NCI-H187 (cell line): ENCODE data around the gene STX12.
"Not testable (repeated sequence)": the region's sequence is repeated elsewhere in the genome, so short reads cannot be mapped to it uniquely, and the experiment has no call there.

Source experiments
- DNase-seq, 2 experiments: peaks; one replicate each; lab custom pipeline; 2025; lab: John Stamatoyannopoulos, UW

The STX12 gene

DNA sequence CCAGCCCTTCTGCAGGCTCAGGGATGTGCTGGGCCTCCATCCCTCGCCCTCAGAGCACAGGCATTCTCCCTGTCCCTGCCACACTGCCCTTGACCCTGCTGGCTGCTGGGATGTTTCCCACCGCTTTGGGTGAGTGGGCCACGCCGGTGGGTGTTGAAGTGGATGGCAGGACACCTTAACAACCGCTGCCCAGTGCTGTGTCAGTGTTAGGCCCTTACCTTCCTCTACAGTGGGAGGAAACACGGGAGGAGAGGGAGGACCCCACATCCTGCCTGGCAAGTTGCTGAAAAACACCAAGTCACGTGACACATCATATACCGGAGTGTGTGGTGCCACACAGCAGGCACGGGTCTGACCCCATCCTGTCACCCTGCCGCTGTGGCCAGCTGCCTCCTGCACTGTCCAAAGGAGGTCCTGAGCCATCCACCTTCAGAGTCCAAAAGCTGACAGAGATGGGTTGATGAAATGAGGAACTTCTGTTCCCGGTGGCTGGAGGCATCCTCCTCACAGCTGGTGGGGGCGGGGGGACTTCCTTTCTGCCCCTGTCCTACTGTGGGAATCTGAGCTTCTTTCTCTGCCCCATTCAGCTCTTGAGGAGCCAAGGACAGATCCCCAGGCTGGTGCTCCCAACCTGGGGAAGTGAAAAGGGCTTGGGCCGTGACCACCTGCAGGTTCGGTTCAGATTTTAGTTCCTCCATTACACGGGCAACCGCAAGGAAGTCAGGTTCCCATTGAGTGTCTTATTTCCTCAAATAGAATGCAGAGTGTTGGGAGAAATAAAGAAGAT lies 96.1 kb downstream of the STX12 start:
- DNase-seq = no peak

DNA sequence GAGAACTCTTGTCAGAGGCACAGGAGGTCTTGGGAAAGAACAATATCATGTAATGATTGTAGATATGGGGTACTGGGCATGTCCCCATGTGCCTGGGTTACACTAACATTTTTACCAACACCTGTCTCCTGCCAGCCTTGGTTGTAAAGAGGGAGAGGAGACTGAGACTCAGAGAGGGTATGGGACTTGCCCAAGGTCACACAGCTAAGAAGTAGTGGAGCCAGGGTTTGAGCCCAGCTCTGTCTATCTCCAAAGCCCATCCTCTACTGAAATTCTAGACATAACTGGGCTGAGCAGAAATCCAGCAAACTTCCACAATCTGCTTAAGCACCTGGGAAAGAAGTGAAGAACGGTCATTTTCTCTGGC lies 96.7 kb downstream of the STX12 start:
- DNase-seq = no peak

DNA sequence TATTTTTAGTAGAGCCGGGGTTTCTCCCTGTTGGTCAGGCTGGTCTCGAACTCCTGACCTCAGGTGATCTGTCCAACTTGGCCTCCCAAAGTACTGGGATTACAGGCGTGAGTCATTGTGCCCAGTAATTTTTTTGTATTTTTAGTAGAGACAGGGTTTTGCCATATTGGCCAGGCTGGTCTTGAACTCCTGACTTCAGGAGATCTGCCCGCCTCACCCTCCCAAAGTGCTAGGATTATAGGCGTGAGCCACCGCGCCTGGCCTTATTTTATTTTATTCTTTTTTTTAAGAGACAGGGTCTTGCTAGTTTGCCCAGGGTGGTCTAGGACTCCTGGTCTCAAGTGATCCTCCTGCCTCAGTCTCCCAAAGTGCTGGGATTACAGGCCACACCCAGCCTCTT lies 98.1 kb downstream of the STX12 start:
- DNase-seq = not testable (repeated sequence)

DNA sequence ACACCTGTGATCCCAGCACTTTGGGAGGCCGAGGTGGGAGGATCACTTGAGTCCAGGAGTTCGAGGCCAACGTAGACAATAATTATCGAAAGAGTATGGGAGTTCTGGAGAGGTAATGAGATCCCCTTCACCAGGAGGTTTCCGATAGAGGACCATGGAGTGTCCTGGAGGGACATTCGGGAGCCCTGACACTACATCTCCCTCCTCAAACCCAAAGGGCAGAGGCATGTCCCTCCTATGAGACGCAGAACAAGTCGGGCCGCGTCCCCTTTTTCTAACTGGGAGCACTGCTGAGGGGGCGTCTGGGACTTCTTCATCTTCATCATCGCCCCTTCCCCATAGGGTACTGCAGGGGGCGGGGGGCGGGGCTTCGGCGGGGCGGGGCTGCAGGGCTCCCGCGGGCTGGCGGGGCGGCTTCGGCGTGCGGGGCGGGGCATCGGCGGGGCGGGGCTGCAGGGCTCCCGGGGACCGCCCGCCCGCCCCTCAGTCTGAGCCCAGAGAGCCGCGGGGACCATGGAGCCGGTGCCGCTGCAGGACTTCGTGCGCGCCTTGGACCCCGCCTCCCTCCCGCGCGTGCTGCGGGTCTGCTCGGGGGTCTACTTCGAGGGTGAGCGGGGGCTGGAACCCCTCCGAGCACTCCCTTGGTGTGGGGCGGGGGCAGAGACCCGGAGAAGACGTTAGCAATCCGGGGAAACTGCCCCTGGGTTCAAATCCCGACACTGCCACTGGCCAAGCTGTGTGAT lies 99.2 kb downstream of the STX12 start, which contains the start of gene THEMIS2:
THEMIS2 (plus strand) TSS at position 486 of the 743 bp plus-strand sequence; CDS start at position 514, 28 bp downstream.
- DNase-seq = no peak

DNA sequence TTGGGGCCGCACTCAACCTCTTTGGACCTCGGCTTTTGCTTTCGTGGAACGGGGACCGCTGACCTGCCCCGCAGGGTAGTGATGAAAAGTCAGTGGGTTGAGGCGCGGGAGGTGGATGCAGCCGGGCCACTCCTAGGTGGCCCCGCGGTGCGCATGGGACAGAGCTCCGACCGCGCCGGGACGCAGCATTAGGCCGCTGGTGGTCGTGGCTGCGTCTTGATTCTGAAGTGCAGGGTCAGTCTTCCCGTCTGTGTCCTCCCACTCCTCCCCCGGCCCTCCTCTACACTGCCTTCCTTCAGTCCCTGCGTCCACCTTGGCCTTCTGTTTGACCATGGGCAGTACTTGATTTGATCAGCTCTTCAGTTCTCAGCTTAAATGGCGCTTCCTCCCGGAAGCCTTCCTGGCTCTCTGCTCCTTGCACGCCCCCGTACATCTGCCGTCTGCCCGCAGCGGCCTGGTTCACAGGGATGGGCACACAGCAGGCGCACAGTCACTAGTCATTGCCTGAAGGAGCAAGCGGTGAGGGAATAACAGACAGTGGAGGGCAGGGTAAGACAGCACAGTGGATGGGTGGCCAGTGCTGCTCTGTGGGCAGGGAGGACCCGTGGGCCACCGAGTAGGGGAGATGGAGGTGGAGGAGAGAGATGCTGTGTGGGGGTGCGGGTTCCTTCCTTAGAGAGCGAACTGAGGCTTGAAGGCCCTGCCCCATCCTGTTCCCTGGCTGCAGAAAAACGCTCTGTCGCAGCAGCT lies 100.0 kb downstream of the STX12 start:
- DNase-seq = no peak

DNA sequence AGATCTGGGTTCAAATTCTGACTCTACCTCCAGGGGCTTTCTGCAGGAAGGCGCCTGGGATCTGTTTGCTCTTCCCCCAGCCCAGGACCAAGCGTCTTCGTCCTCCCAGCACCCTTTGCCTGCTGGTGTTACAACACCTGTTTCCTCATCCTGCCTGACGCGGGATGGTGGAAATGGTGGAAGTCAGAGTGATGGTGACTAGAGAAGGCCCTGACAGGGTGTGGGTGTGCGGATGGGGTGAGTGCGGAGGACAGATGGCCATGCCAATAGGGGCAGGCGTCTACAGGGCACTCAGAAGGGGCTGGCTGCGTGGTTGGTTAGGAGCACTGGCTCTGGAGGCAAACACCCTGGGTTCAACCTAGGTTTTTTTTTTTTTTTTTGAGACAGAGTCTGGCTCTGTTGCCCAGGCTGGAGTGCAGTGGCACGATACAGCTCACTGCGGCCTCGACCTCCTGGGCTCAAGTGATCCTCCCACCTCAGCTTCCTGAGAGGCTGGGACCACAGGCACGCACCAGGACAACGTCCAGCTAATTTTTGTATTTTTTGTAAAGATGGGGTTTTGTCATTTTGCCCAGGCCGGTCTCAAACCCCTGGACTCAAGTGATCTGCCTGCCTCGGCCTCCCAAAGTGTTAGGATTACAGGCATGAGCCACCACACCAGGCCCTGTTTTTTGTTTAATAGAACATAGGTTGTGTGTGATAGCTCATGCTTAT lies 100.8 kb downstream of the STX12 start:
- DNase-seq = no peak
